OCI-LY3 (cell line): Measurements from ENCODE around the gene IMMP2L.

Source experiments
- EZH2phosphoT487 ChIP-seq: fragments of 200-600 bp; shearing (Covaris generic); IDR thresholded peaks from 2 replicates; pipeline ENCODE4 v1.6.1; 2018; ENCODE audit warnings: antibody characterized with exemption, mixed run types, low read depth
- TF ChIP-seq, protein P1 (sequence below): fragments of 200-600, 300-600 bp; sonication (generic); IDR thresholded peaks from 2 replicates; pipeline ENCODE4 v1.5.1; 2014; ENCODE audit warnings: antibody characterized with exemption, low read length, low read depth

DNA sequence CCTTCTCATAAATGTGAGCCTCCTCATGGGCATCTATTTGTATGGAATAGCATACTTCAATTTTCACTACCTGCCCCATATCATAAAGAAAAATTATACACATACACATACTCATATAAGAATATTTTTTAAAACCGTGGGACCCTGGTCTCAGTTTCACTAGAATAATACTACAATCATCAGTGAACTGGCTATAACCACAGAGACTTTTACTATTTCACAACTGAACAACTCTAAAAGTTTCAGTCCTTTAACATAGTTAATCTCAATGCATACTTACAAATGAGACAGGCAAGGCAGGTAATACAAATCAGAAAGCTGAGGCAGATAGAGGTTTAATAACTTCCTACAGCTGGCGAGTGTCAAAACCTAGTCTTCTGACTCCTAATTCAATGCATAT, 388.3 kb downstream of the IMMP2L start:
- TF ChIP-seq, protein P1, sequence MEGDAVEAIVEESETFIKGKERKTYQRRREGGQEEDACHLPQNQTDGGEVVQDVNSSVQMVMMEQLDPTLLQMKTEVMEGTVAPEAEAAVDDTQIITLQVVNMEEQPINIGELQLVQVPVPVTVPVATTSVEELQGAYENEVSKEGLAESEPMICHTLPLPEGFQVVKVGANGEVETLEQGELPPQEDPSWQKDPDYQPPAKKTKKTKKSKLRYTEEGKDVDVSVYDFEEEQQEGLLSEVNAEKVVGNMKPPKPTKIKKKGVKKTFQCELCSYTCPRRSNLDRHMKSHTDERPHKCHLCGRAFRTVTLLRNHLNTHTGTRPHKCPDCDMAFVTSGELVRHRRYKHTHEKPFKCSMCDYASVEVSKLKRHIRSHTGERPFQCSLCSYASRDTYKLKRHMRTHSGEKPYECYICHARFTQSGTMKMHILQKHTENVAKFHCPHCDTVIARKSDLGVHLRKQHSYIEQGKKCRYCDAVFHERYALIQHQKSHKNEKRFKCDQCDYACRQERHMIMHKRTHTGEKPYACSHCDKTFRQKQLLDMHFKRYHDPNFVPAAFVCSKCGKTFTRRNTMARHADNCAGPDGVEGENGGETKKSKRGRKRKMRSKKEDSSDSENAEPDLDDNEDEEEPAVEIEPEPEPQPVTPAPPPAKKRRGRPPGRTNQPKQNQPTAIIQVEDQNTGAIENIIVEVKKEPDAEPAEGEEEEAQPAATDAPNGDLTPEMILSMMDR, result no peak
- TF ChIP-seq EZH2phosphoT487, result no peak
